Jurkat, Clone E6-1 (cell line): Measurements from ENCODE around the gene PPP2CA.
"Not testable (repeated sequence)": the region's sequence is repeated elsewhere in the genome, so short reads cannot be mapped to it uniquely, and the experiment has no call there.

Source experiments
- DNase-seq: peaks from one replicate; pipeline ENCODE4 v3.0.0-alpha.2; 2011; ENCODE audit warnings: low read depth, low spot score
- H3K4me3 ChIP-seq: 2 replicates; pipeline ENCODE4 v1.5.1; 2011; ENCODE audit warnings: mild to moderate bottlenecking, low read length, control low read depth, moderate library complexity

The PPP2CA gene

GRCh38 chr5:134161513-134162395, 64.1 kb downstream of the PPP2CA start:
- DNase-seq: no peak
- H3K4me3 ChIP-seq: no peak overlapping the region

- DNase-seq: no peak
- no peak overlapping the region for H3K4me3 ChIP-seq
These were observed 72.2 kb downstream of the PPP2CA start for GRCh38 chr5:134153657-134154056.

- DNase-seq: no peak
- H3K4me3 ChIP-seq: no peak overlapping the region
These were observed 72.6 kb downstream of the PPP2CA start for GRCh38 chr5:134153241-134153640.

GRCh38 chr5:134152173-134152832, 73.6 kb downstream of the PPP2CA start:
- not testable (repeated sequence) for H3K4me3 ChIP-seq, DNase-seq

- H3K4me3 ChIP-seq: no peak overlapping the region
- DNase-seq: no peak
These were observed 74.2 kb downstream of the PPP2CA start for GRCh38 chr5:134151723-134152122.

- peak; percentile 58 for DNase-seq
- no peak overlapping the region for H3K4me3 ChIP-seq
These were observed 76.1 kb downstream of the PPP2CA start for GRCh38 chr5:134149571-134150303.

GRCh38 chr5:134148986-134149539, 76.8 kb downstream of the PPP2CA start:
- no peak overlapping the region for H3K4me3 ChIP-seq
- no peak for DNase-seq

GRCh38 chr5:134148316-134148715, 77.6 kb downstream of the PPP2CA start:
- DNase-seq: no peak

GRCh38 chr5:134146651-134147518, 79.0 kb downstream of the PPP2CA start:
- DNase-seq: no peak
- H3K4me3 ChIP-seq: no peak overlapping the region

More at GRCh38 chr5:134148316-134148715, 77.6 kb downstream of the PPP2CA start:
- no peak overlapping the region for H3K4me3 ChIP-seq

- DNase-seq: peak; percentile 75
- no peak overlapping the region for H3K4me3 ChIP-seq
These were observed 79.9 kb downstream of the PPP2CA start for GRCh38 chr5:134145779-134146581.

- DNase-seq: no peak
These were observed 80.7 kb downstream of the PPP2CA start for GRCh38 chr5:134145041-134145757.

More at GRCh38 chr5:134145041-134145757, 80.7 kb downstream of the PPP2CA start:
- H3K4me3 ChIP-seq: no peak overlapping the region
